GM12878 (cell line): Measurements from ENCODE around the gene ACTL10. TPM values are rescaled to one million over a fixed set of nuclear protein-coding genes. Genes with fewer than 3 reads are reported as not detected.
A peak's percentile ranks its signal among the peaks of the same experiment; 100 is the strongest.

Experiments
- CHD1 ChIP-seq: IDR thresholded peaks from 2 replicates; pipeline ENCODE4 v1.6.1; 2012; ENCODE audit warnings: low read depth, low read length, improper control_type of control experiment
- EZH2 ChIP-seq: IDR thresholded peaks from 2 replicates; pipeline ENCODE4 v1.6.1; 2012; ENCODE audit warnings: low read depth, mild to moderate bottlenecking, control low read depth, inconsistent platforms, low read length, borderline replicate concordance; ENCODE audit not compliant: control insufficient read depth
- GATAD2B ChIP-seq: fragments of 450-650 bp; conservative IDR thresholded peaks from 2 replicates; pipeline ENCODE4 v1.6.1; 2017; ENCODE audit warnings: low read depth, mild to moderate bottlenecking, moderate library complexity
- KLF5 ChIP-seq: fragments of 450-650 bp; IDR thresholded peaks from 2 replicates; pipeline ENCODE4 v1.6.1; 2014; ENCODE audit warnings: mild to moderate bottlenecking; ENCODE audit not compliant: partially characterized antibody
- NR2F1 ChIP-seq: fragments of 450-650 bp; conservative IDR thresholded peaks from 2 replicates; pipeline ENCODE4 v1.6.1; 2017; ENCODE audit warnings: mild to moderate bottlenecking
- NRF1 ChIP-seq: conservative IDR thresholded peaks from 2 replicates; pipeline ENCODE4 v1.6.1; 2011; ENCODE audit warnings: mild to moderate bottlenecking, low read depth, low read length, improper control_type of control experiment
- RB1 ChIP-seq: fragments of 450-650 bp; formaldehyde crosslinking; IDR thresholded peaks from 2 replicates; pipeline ENCODE4 v1.6.1; 2017; ENCODE audit warnings: mild to moderate bottlenecking, borderline replicate concordance
- SRF ChIP-seq, 2 experiments: IDR thresholded peaks; 2 replicates each; pipeline ENCODE4 v1.6.1; 2011; ENCODE audit warnings: low read depth in 2 of 2, low read length in 2 of 2, mild to moderate bottlenecking in 1 of 2, moderate library complexity in 1 of 2
- TAF1 ChIP-seq: IDR thresholded peaks from 2 replicates; pipeline ENCODE4 v1.6.1; 2011; ENCODE audit warnings: mild to moderate bottlenecking, low read depth, low read length, borderline replicate concordance
- TCF7 ChIP-seq: IDR thresholded peaks from 2 replicates; pipeline ENCODE4 v1.6.1; 2014; ENCODE audit warnings: antibody characterized with exemption, borderline replicate concordance
- ZNF274 ChIP-seq: IDR thresholded peaks from one replicate; pipeline ENCODE4 v1.8.0; 2011; ENCODE audit not compliant: insufficient read length, insufficient read depth
- polyA plus RNA-seq, 11 experiments: library from polyadenylated mRNA; depleted of rRNA in 4 of 11; unstranded in 6 of 11; stranded (reverse) in 5 of 11; fragments of >200 nt; fragmentation: Nextera tagmentation in 4 of 11; fragmentation: Illumina TruSeq in 1 of 11; extraction: Ambion mirVana in 4 of 11; extraction: Trizol in 1 of 11; gene quantifications; 1 replicate in 1 of 11; 2 replicates in 10 of 11; pipeline versions ENCODE4 v1.2.1 to v1.2.3, GENCODE V29; 2011 to 2016; ENCODE audit warnings: inconsistent platforms in 2 of 11, missing spikeins in 2 of 11, low read depth in 1 of 11
- total RNA-seq, 4 experiments: library from RNA; depleted of rRNA in 3 of 4; stranded (reverse); fragments of >200 nt in 3 of 4; fragmentation: Illumina TruSeq in 1 of 4; extraction: Trizol in 1 of 4; gene quantifications; 2 replicates each; pipeline versions ENCODE4 v1.2.1 to v1.2.3, GENCODE V29; 2013 to 2021
- TF ChIP-seq, protein P1 (sequence below): fragments of 450-650 bp; IDR thresholded peaks from 2 replicates; pipeline ENCODE4 v1.6.1; 2016; ENCODE audit warnings: mild to moderate bottlenecking, moderate library complexity, borderline replicate concordance
- TF ChIP-seq, protein P2 (sequence below): fragments of 450-650 bp; IDR thresholded peaks from 2 replicates; pipeline ENCODE4 v1.6.1; 2018; ENCODE audit warnings: borderline replicate concordance, mild to moderate bottlenecking; ENCODE audit not compliant: partially characterized antibody

The ACTL10 gene
- total and polyA plus RNA-seq, 10 of the 15 experiments (the other 5 are each of a cell fraction or from before 2014, with no cell fraction given) = 0.12 to 5.0 (median 0.89) TPM

DNA sequence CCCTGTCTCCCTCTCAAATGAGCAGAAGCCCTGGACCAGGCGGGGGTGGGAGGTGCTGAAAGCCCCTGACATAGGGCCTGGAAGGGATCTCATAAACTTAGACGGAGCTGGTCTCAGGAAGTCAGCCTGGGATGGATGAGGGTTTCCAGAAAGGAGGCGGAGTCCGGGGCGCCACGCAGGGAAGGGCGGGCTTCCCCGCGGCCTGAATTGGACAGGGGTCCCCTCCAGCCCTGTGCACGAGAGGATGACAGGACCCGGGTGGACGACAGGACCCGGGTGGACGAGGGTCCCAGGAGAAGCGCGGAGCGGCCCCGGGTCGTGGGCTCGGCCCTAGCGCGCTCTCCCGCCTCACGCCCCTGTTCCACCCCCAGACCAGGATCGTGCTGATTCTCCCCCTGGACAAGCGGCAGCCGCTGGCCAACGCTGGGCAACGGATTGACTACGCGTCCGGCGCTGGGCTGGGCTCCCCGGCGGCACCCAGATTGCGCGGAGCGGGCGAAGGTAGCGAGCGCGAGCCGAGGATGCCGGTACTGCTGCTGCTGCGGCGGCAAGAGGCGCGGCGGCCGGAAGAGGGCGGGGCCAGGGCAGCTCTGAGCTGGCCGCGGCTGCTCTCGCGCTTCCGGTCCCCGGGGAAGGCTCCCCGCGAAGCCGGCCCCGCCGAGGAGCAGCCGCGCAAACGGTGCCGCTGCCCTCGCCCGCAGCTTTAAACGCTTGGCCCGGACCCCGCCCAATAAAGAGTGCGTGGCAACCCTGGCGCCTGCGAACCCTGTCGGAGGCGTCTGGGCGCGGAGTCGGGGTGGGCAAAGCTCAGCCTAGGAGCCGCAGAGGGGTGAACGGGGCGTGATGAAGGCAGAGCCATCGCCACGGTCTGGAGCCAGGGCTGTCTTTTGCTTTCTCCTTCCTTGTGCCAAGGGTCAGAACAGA is 3.3 kb upstream of the ACTL10 start (continued):
- TF ChIP-seq, protein P1, sequence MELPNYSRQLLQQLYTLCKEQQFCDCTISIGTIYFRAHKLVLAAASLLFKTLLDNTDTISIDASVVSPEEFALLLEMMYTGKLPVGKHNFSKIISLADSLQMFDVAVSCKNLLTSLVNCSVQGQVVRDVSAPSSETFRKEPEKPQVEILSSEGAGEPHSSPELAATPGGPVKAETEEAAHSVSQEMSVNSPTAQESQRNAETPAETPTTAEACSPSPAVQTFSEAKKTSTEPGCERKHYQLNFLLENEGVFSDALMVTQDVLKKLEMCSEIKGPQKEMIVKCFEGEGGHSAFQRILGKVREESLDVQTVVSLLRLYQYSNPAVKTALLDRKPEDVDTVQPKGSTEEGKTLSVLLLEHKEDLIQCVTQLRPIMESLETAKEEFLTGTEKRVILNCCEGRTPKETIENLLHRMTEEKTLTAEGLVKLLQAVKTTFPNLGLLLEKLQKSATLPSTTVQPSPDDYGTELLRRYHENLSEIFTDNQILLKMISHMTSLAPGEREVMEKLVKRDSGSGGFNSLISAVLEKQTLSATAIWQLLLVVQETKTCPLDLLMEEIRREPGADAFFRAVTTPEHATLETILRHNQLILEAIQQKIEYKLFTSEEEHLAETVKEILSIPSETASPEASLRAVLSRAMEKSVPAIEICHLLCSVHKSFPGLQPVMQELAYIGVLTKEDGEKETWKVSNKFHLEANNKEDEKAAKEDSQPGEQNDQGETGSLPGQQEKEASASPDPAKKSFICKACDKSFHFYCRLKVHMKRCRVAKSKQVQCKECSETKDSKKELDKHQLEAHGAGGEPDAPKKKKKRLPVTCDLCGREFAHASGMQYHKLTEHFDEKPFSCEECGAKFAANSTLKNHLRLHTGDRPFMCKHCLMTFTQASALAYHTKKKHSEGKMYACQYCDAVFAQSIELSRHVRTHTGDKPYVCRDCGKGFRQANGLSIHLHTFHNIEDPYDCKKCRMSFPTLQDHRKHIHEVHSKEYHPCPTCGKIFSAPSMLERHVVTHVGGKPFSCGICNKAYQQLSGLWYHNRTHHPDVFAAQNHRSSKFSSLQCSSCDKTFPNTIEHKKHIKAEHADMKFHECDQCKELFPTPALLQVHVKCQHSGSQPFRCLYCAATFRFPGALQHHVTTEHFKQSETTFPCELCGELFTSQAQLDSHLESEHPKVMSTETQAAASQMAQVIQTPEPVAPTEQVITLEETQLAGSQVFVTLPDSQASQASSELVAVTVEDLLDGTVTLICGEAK = peak; percentile 78
- TF ChIP-seq KLF5 (peak; percentile 75), NR2F1 (peak; percentile 64), NRF1 (0 out of 2 replicates have a peak, but pooled peaks have one; percentile 14), EZH2 (no peak), TAF1 (peak; percentile 76; the same call in 1 of the 2 replicates), TCF7 (no peak), CHD1 (no peak), SRF (IDR thresholded peaks at IDR 0.05; ENCODE audit: low read depth in 2 of 2, low read length in 2 of 2) (no peak), ZNF274 (no peak), GATAD2B (peak; percentile 86), RB1 (no peak; the same call in 1 of the 2 replicates)
- TF ChIP-seq, protein P2, sequence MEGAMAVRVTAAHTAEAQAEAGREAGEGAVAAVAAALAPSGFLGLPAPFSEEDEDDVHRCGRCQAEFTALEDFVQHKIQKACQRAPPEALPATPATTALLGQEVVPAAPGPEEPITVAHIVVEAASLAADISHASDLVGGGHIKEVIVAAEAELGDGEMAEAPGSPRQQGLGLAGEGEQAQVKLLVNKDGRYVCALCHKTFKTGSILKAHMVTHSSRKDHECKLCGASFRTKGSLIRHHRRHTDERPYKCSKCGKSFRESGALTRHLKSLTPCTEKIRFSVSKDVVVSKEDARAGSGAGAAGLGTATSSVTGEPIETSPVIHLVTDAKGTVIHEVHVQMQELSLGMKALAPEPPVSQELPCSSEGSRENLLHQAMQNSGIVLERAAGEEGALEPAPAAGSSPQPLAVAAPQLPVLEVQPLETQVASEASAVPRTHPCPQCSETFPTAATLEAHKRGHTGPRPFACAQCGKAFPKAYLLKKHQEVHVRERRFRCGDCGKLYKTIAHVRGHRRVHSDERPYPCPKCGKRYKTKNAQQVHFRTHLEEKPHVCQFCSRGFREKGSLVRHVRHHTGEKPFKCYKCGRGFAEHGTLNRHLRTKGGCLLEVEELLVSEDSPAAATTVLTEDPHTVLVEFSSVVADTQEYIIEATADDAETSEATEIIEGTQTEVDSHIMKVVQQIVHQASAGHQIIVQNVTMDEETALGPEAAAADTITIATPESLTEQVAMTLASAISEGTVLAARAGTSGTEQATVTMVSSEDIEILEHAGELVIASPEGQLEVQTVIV = peak; percentile 22
